Dermis microvascular lymphatic vessel endothelial cell (primary cell): ENCODE data around the gene POLN. TPM values are rescaled to one million over a fixed set of nuclear protein-coding genes. Genes with fewer than 3 reads are reported as not detected.
"Not testable (repeated sequence)": the region's sequence is repeated elsewhere in the genome, so short reads cannot be mapped to it uniquely, and the experiment has no call there.

Experiments
- DNase-seq, 2 donors: peaks; one replicate each; pipeline versions ENCODE4 v3.0.0 to v3.0.0-alpha.2; 2010; ENCODE audit warnings: low read depth in 2 of 2
- total RNA-seq: library from RNA; depleted of rRNA; stranded (reverse); fragments of >200 nt; gene quantifications from 2 replicates; pipeline ENCODE4 v1.2.1, GENCODE V29; 2014

Gene POLN
- total RNA-seq, 1 donor from 2014 or later, result 1.9 TPM

GRCh38 chr4:2275546-2276251 lies 33.8 kb upstream of the POLN start:
- DNase-seq, result no peak

DNA sequence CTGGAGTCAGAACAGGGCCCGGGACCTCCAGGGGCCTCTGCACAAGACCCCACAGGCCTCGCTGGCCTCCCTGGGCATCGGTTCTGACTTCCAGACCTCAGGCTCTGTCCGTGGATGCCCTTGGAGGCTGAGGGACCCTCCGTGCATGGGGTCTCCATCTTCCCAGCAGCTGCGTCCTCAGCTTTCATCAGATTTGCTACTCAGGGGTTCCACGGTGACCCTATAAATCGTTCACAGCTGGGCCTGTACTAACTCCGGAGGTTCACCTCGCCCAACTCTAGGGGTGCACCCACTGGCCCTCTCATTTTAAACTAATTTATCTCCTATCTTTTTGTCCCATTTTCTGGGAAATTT lies 33.1 kb upstream of the POLN start:
- not testable (repeated sequence) for DNase-seq

DNA sequence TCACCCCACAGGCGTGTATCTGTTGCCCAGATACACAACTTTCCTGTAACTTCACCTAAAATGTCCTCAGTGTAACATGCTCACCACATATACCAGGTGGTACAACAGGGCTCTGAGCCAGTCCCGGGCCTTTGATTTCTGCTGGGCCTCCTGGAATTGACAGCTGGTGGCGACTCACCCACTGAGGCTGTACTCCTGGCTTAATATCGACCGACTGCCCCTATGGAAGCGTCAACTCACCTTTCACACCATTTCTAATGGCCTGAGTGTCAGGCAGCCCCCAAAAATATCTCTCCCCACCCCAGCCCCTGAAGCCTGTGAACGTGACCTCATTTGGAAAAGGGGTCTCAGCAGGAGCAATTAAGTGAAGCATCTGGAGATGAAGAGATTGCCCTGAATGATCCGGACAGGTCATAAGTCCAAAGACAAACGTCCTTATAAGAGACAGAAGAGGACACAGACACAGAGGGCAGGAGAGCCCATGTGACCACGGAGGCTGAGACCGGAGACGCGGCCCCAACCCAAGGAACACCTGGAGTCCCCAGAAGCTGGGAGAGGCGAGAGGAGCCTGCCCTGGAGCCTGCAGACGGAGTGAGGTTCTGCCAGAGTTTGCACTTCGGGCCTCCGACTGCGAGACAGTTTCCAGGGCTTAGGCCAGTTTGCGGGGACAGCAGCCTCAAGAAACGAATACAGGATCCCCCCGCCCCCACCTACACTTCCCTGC lies 32.6 kb upstream of the POLN start:
- no peak for DNase-seq

- DNase-seq, result no peak
Measured at GRCh38 chr4:2273657-2274319, 31.9 kb upstream of the POLN start.

- DNase-seq, result no peak
Measured at GRCh38 chr4:2273221-2273620, 31.3 kb upstream of the POLN start.

DNA sequence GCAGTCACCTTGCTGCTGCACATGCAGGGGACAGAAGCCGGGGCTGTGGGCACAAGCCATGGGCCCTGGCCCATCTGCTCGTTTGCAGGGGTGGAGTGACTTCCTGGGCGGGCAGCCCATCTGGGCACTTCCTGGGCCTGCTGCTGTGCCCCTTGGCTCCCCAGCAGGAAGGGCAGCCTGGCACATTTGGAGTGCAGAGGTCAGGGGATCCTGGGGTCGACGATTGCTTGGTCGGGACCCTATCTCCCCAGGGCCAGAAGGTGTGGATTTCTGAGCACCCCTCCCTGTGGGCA lies 30.9 kb upstream of the POLN start:
- no peak for DNase-seq

- no peak for DNase-seq
Measured at GRCh38 chr4:2272026-2272827, 30.3 kb upstream of the POLN start.

GRCh38 chr4:2271279-2272025 lies 29.5 kb upstream of the POLN start:
- DNase-seq, result no peak

DNA sequence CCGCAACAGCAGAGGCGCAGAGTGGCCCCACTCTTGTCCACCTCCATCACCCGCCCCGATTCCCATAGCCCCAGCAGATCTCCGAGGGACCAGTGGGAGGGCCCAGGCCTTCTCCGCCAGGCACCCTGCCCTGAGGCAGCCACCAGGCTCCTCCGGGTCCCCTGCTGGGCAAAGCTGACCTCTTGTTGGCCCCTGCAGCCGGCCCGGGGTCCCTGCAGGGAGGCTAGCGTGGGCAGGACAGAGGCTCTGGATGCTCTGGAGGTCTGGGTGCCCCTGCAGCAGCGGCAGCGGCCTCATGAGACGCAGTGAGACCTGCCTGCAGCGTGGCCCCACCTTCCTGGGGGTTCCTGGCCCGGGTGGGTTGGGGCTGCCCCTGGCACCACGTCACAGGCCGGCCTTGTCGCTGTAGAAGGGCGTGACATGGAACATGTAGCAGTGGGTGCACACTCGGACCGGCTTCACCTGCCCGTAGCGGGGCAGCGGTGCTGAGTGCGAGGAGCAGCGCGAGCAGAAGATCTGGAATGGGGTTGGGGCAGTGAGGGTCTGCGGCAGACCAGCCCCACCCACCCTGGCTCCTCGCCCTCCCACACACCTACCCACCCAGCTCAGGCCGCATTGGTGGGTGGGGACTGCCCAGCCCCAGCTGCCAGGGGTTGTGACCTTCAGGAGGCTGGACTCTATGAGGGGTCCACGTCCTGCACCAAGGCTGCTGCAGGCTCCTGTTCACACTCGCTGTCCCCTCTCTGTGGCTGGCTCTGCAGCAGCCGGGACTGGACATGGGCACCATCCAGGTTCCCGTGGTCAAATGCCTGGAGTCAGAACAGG lies 28.6 kb upstream of the POLN start:
- no peak for DNase-seq

- DNase-seq, result no peak
Measured at GRCh38 chr4:2269618-2270163, 27.8 kb upstream of the POLN start.

DNA sequence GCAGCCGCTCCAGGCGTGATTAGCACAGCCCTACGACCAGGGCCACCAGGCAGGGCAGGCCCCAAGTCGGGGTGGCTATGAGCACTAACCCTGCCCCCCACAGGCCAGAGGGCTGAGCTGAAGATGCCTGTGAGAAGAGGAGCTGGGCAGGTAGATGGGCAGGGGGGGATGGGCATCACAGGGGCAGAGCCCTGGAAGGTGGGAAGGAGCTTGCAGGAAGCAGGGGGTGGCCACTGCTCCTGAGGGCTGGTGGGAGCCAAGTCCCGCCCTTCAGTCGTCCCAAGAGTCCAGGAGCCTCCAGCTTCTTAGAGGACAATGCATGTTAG lies 27.2 kb upstream of the POLN start:
- no peak for DNase-seq

DNA sequence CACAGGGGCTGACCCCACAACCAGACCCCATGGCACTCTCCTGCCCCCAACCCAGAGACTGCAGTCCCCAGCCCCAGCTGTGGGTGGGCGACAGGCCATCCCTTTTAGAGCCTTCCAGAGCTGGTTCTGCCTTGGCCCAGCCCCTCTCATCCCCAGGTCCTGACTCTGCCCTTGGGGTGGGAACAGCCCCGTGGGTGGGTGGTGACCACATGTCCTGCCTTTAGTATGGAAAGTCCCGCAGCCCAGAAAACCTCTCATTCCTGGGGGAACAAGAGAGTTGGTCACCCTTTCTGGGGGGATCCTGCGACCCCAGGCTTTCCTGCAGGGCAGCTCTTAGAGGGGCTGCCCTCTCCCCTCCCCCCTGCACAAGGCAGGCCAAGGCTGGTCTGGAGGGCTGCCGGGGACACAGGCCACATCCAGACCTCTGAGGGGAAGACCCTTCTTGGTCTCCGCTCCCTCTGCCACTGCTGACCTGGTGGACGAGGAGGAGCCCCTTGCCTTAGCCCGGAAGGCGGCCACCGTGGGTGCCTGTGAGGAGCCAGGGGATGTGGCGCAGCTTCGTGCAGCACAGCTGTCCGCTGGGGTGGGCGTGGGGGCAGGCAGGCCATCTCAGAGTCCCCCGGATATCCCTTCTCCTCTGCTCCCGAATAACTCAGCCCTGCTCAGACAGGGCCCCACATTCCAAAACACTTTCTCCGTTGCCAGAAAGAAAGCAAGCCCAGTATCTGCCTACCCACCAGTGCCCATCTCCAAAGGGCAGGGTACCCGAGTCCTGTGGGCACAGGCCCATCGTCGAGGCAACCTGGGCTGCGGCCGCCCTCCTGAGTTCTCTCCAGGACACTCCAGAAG lies 26.7 kb upstream of the POLN start:
- no peak for DNase-seq

- DNase-seq, result no peak
Measured at GRCh38 chr4:2267841-2268240, 25.9 kb upstream of the POLN start.

- no peak for DNase-seq
Measured at GRCh38 chr4:2267320-2267811, 25.4 kb upstream of the POLN start.

DNA sequence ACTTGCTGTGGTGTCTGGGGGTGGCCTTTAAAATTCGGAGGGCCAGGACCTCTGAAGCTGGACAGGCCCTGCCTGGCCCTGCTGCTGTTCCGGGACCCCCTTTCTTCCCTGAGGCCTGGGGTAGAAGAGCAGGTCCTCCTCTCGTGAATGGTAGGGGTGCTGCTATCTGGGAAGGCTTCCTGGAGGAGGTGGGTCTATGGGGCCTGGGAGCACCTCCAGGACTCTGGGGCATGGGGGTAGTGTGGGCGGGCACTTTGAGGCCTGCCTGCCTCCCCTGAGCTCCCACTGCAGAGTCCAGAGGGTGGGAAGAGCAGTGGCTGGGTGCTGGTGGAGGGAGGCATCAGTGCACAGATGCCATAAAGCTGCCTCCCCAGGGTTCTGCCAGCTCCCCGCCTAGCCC lies 24.9 kb upstream of the POLN start:
- DNase-seq, result no peak

DNA sequence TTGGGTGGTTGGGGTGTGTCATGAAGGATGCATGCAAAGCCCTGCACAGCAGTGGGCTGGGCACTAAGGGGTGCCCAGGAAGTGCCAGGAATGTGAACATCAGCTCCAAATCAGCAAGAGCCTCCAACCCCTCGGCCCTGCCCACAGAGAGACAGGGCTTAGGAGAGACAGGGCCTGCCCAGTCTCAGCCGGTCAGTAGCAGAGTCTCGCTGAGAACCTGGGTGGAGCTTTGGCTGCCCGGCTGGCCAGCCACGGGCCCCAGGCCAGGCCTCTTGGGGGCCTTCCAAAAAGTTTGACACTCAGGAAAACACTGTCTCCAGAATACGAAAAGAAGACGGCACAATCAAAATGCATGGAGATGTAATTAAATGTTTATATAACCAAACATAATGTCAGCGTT lies 24.3 kb upstream of the POLN start:
- DNase-seq, result no peak

- DNase-seq, result no peak
Measured at GRCh38 chr4:2265113-2266110, 23.5 kb upstream of the POLN start.

- DNase-seq, result no peak
Measured at GRCh38 chr4:2264481-2265041, 22.6 kb upstream of the POLN start.
